Retinal pigment epithelial cell (primary cell): ENCODE results near the gene SNX11.

Source experiments
- DNase-seq: peaks from one replicate; pipeline ENCODE4 v3.0.0-alpha.2; 2010; ENCODE audit warnings: low read depth
- H3K4me3 ChIP-seq: 2 replicates; pipeline ENCODE4 v1.5.1; 2011; ENCODE audit warnings: mild to moderate bottlenecking, low read length, control low read depth, moderate library complexity
- CTCF ChIP-seq: conservative IDR thresholded peaks from 2 replicates; pipeline ENCODE4 v1.5.1; 2011; ENCODE audit warnings: low read depth, low read length, control low read depth, inconsistent platforms

Gene SNX11

DNA sequence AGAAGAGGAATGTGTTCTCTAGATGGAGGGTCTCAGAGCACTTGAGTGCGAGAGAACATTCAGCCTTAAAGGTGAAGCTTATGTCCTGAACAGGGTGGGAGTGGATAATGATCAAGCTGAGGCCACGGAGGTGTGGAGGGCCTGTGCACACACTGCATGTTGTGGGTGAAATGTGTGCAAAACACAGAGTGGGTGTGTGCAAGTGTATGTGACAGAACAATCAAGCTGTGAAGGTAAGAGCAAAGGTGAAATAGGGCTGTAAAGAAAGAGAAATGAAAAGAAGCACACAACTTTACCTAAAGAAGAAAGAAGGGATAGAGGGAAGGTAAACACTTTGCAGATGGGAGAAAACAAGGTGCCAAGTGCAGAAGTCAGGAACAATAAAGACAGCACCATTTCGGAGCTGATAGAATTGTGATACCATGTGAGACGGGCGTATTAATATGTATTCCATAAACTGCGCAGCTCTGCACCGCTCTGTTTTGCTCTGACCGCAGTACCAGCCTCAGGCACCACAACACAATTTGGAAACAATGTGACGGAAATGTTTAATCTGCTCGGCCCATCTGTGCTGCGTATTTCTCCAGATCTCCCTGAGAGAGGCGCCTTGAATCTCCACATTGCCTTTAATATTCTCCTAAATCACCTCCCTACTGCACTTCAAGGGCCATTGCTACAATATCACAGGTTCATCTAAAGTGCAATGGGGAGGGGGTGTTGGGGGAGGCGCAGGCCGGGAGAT lies 40.6 kb downstream of the SNX11 start:
- H3K4me3 ChIP-seq, result no peak overlapping the region
- TF ChIP-seq CTCF, result no peak
- no peak for DNase-seq

GRCh38 chr17:48148854-48149786 lies 41.6 kb downstream of the SNX11 start:
- no peak for DNase-seq
- TF ChIP-seq CTCF, result no peak
- H3K4me3 ChIP-seq, result no peak overlapping the region

DNA sequence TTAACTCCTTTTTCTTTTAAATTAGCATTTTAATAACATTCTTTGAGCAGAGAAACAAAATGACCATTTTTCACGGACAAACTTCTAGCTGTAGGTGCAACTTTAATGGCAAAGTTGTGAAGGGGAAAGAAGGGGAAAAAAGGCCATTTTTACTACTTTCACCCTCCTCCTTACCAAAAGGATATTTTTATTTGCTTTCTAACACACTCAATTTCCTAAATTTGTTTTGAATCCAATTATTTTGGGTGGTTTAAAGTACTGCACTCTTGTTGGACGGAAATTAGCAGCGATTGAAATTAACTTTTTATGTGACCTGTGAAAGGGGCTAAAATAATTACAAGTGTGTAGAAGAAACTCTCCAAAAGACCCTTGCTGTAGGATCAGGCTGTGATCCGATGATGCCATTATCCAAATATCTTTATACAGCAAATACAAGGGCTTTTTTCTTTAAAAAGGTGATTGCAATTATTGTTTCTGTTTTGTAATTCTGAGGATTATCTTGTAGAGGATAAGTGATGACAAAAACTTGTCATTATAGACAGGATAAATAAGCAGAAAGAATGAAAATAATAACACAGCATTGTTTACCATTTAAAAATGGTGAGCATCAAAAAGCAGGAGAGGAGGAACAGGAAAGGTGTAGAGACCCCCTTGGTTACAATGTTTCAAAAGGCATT lies 42.4 kb downstream of the SNX11 start:
- no peak overlapping the region for H3K4me3 ChIP-seq
- TF ChIP-seq CTCF, result no peak
- no peak for DNase-seq

DNA sequence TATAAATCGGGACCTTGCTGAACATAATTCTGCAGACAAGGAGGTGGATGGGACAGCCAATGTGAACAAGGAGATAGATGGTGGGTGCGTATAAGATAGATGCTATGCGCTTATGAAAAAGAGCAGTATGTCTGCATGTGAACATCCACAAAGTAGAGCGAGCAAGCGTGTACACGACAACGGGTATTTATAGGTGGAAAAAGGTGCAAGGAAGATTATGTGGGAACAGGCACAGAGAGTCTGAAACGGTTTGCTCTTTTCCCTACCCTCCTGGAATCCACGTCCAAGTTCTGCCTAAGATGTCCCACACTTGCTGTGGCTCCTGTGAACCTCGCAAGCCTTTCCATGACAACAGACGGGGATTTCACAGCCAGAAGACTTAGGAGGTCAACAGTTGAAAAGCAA lies 43.0 kb downstream of the SNX11 start:
- no peak overlapping the region for H3K4me3 ChIP-seq
- TF ChIP-seq CTCF, result no peak
- no peak for DNase-seq

GRCh38 chr17:48151220-48151619 lies 43.7 kb downstream of the SNX11 start:
- no peak overlapping the region for H3K4me3 ChIP-seq
- TF ChIP-seq CTCF, result no peak
- DNase-seq, result no peak

DNA sequence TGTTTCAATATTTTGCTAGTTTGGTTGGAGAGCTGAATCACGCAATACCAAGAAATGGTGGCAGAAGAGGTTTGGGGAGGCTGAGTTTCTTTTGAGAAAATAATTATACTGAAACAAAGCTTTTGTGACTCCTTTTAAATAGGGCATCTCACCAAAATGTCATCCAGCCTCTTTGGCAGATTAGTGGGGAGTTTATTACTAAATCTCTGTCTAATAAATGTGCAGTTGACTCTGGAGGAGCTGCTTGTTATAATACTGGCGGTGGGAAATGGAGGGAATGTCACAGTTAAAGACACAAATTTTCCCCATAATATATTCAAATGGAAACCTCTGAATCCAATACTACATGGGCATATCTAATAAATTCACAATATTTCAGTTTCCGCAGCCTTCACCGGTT lies 44.7 kb downstream of the SNX11 start:
- TF ChIP-seq CTCF, result no peak
- DNase-seq, result no peak
- H3K4me3 ChIP-seq, result no peak overlapping the region
